HG03521 (cell line): ENCODE measurements around the gene MDC1.
"Not testable (repeated sequence)": the region's sequence is repeated elsewhere in the genome, so short reads cannot be mapped to it uniquely, and the experiment has no call there.

ENCODE experiments used
- ATAC-seq: cut with Tn5 transposase; IDR thresholded peaks from one replicate; pipeline ENCODE4 v1.9.1; 2021; ENCODE audit warnings: mild to moderate bottlenecking, moderate library complexity; ENCODE audit not compliant: unreplicated experiment

The MDC1 gene

GRCh38 chr6:30724906-30725667 lies 8.0 kb upstream of the MDC1 start:
- no peak for ATAC-seq

GRCh38 chr6:30723843-30724741 lies 7.0 kb upstream of the MDC1 start:
- not testable (repeated sequence) for ATAC-seq

GRCh38 chr6:30723159-30723842 lies 6.2 kb upstream of the MDC1 start:
- not testable (repeated sequence) for ATAC-seq

GRCh38 chr6:30722280-30723112 lies 5.4 kb upstream of the MDC1 start:
- ATAC-seq, result no peak

- not testable (repeated sequence) for ATAC-seq
Observed at GRCh38 chr6:30722025-30722279, 4.9 kb upstream of the MDC1 start.

GRCh38 chr6:30721198-30722024 lies 4.3 kb upstream of the MDC1 start:
- peak; percentile 26 for ATAC-seq

- ATAC-seq, result no peak
Observed at GRCh38 chr6:30720738-30721197, 3.7 kb upstream of the MDC1 start.

GRCh38 chr6:30719791-30720737 lies 3.0 kb upstream of the MDC1 start, which contains the start of gene TUBB:
Gene TUBB (plus strand): TSS chr6:30720352. CDS start chr6:30720507, 155 bp downstream.
- peak; percentile 37 for ATAC-seq

- ATAC-seq, result no peak
Observed at GRCh38 chr6:30719356-30719755, 2.3 kb upstream of the MDC1 start.

GRCh38 chr6:30717845-30718720 lies 1.0 kb upstream of the MDC1 start:
- not testable (repeated sequence) for ATAC-seq

- ATAC-seq, result no peak
Observed at GRCh38 chr6:30716879-30717128, 277 bp downstream of the MDC1 start.

- ATAC-seq, result no peak
Observed at GRCh38 chr6:30714263-30714662, 2.8 kb downstream of the MDC1 start.

- ATAC-seq, result no peak
Observed at GRCh38 chr6:30712441-30712945, 4.6 kb downstream of the MDC1 start.

GRCh38 chr6:30711758-30712380 lies 5.2 kb downstream of the MDC1 start:
- ATAC-seq, result no peak

- ATAC-seq, result no peak
Observed at GRCh38 chr6:30709101-30709868, 7.8 kb downstream of the MDC1 start.

GRCh38 chr6:30707281-30707850 lies 9.7 kb downstream of the MDC1 start:
- ATAC-seq, result no peak
